Ishikawa (cell line): Measurements from ENCODE around the gene MINDY3.

Experiments
- CEBPB ChIP-seq: IDR thresholded peaks from 2 replicates; pipeline ENCODE4 v1.6.1; 2012
- CREB1 ChIP-seq: IDR thresholded peaks from 2 replicates; pipeline ENCODE4 v1.6.1; 2012; ENCODE audit warnings: low read depth
- EGR1 ChIP-seq: IDR thresholded peaks from 2 replicates; pipeline ENCODE4 v1.6.1; 2012
- EP300 ChIP-seq: IDR thresholded peaks from 2 replicates; pipeline ENCODE4 v1.6.1; 2012; ENCODE audit warnings: borderline replicate concordance
- FOXM1 ChIP-seq: IDR thresholded peaks from 2 replicates; pipeline ENCODE4 v1.6.1; 2012; ENCODE audit warnings: low read depth, borderline replicate concordance
- MAX ChIP-seq: IDR thresholded peaks from 2 replicates; pipeline ENCODE4 v1.6.1; 2012
- NFIC ChIP-seq: IDR thresholded peaks from 2 replicates; pipeline ENCODE4 v1.6.1; 2012
- RAD21 ChIP-seq: IDR thresholded peaks from 2 replicates; pipeline ENCODE4 v1.6.1; 2012; ENCODE audit warnings: low read depth
- REST ChIP-seq: IDR thresholded peaks from 2 replicates; pipeline ENCODE4 v1.6.1; 2012; ENCODE audit warnings: low read depth, mild to moderate bottlenecking
- TAF1 ChIP-seq: IDR thresholded peaks from 2 replicates; pipeline ENCODE4 v1.6.1; 2012; ENCODE audit warnings: low read depth, mild to moderate bottlenecking
- TCF12 ChIP-seq: IDR thresholded peaks from 2 replicates; pipeline ENCODE4 v1.6.1; 2012; ENCODE audit warnings: low read depth
- TEAD4 ChIP-seq: IDR thresholded peaks from 2 replicates; pipeline ENCODE4 v1.6.1; 2012
- USF1 ChIP-seq: IDR thresholded peaks from 2 replicates; pipeline ENCODE4 v1.6.1; 2012
- YY1 ChIP-seq: IDR thresholded peaks from 2 replicates; pipeline ENCODE4 v1.6.1; 2012; ENCODE audit warnings: low read depth
- ZBTB7A ChIP-seq: IDR thresholded peaks from 2 replicates; pipeline ENCODE4 v1.6.1; 2012; ENCODE audit warnings: low read depth

The MINDY3 gene

GRCh38 chr10:15858861-15859281, 1.4 kb downstream of the MINDY3 start:
- no peak for TF ChIP-seq NFIC
- TF ChIP-seq YY1, result no peak
- TF ChIP-seq REST, result no peak
- TF ChIP-seq USF1, result no peak
- no peak for TF ChIP-seq TCF12
- TF ChIP-seq FOXM1, result no peak
- no peak for TF ChIP-seq MAX
- no peak for TF ChIP-seq EP300
- TF ChIP-seq ZBTB7A, result no peak
- TF ChIP-seq CEBPB, result no peak
- no peak for TF ChIP-seq TEAD4
- no peak for TF ChIP-seq EGR1
- TF ChIP-seq CREB1, result no peak
- no peak for TF ChIP-seq RAD21

GRCh38 chr10:15857107-15857575, 3.2 kb downstream of the MINDY3 start:
- no peak for TF ChIP-seq EP300
- no peak for TF ChIP-seq TCF12
- TF ChIP-seq ZBTB7A, result no peak
- TF ChIP-seq RAD21, result no peak
- TF ChIP-seq TEAD4, result no peak
- no peak for TF ChIP-seq TAF1
- no peak for TF ChIP-seq YY1
- TF ChIP-seq EGR1, result no peak
- no peak for TF ChIP-seq USF1
- no peak for TF ChIP-seq FOXM1
- no peak for TF ChIP-seq CEBPB
- no peak for TF ChIP-seq CREB1
- TF ChIP-seq MAX, result no peak
- TF ChIP-seq REST, result no peak
- no peak for TF ChIP-seq NFIC

- TF ChIP-seq RAD21, result no peak
- no peak for TF ChIP-seq TEAD4
- TF ChIP-seq TAF1, result no peak
- TF ChIP-seq FOXM1, result no peak
- TF ChIP-seq ZBTB7A, result no peak
- no peak for TF ChIP-seq MAX
- TF ChIP-seq EGR1, result no peak
- TF ChIP-seq NFIC, result no peak
- no peak for TF ChIP-seq CEBPB
These were observed 3.8 kb downstream of the MINDY3 start for GRCh38 chr10:15856328-15857015.

GRCh38 chr10:15853800-15854199, 6.5 kb downstream of the MINDY3 start:
- TF ChIP-seq NFIC, result no peak
- TF ChIP-seq EGR1, result no peak
- TF ChIP-seq USF1, result no peak
- no peak for TF ChIP-seq YY1
- no peak for TF ChIP-seq TAF1
- TF ChIP-seq EP300, result no peak
- no peak for TF ChIP-seq TEAD4
- TF ChIP-seq ZBTB7A, result no peak
- no peak for TF ChIP-seq TCF12
- no peak for TF ChIP-seq FOXM1
- no peak for TF ChIP-seq MAX
- no peak for TF ChIP-seq CEBPB

- no peak for TF ChIP-seq RAD21
- TF ChIP-seq REST, result no peak
- TF ChIP-seq YY1, result no peak
- TF ChIP-seq FOXM1, result no peak
- TF ChIP-seq ZBTB7A, result no peak
- no peak for TF ChIP-seq NFIC
- no peak for TF ChIP-seq MAX
- no peak for TF ChIP-seq USF1
- no peak for TF ChIP-seq TAF1
These were observed 8.2 kb downstream of the MINDY3 start for GRCh38 chr10:15852111-15852557.
